Measurements from ENCODE around the gene HIVEP3. TPM values are rescaled to one million over a fixed set of nuclear protein-coding genes. Genes with fewer than 3 reads are reported as not detected.

Gene HIVEP3
- total RNA-seq, 1 experiment from 2014 or later: not detected

- in situ Hi-C loops (cut with HindIII; ENCODE audit: low sequenced_read_pairs): no loop called here
- DNase-seq (ENCODE audit: low spot score): no peak
Observed at GRCh38 chr1:41656068-41656467, 262.7 kb downstream of the HIVEP3 start.

- no peak for DNase-seq (ENCODE audit: low spot score)
Observed at GRCh38 chr1:41655632-41656031, 263.1 kb downstream of the HIVEP3 start.

GRCh38 chr1:41653574-41653973 lies 265.1 kb downstream of the HIVEP3 start:
- DNase-seq (ENCODE audit: low spot score): no peak
- in situ Hi-C loops (cut with HindIII; ENCODE audit: low sequenced_read_pairs): no loop called here

More at GRCh38 chr1:41655632-41656031, 263.1 kb downstream of the HIVEP3 start:
- in situ Hi-C loops (cut with HindIII; ENCODE audit: low sequenced_read_pairs): no loop called here

GRCh38 chr1:41652384-41653265 lies 266.1 kb downstream of the HIVEP3 start:
- in situ Hi-C loops (cut with HindIII; ENCODE audit: low sequenced_read_pairs): no loop called here
- no peak for DNase-seq (ENCODE audit: low spot score)

- in situ Hi-C loops (cut with HindIII; ENCODE audit: low sequenced_read_pairs): no loop called here
Observed at GRCh38 chr1:41650028-41650880, 268.5 kb downstream of the HIVEP3 start.

GRCh38 chr1:41649396-41650027 lies 269.2 kb downstream of the HIVEP3 start:
- no peak for DNase-seq (ENCODE audit: low spot score)

More at GRCh38 chr1:41650028-41650880, 268.5 kb downstream of the HIVEP3 start:
- no peak for DNase-seq (ENCODE audit: low spot score)

GRCh38 chr1:41648844-41649243 lies 269.9 kb downstream of the HIVEP3 start:
- in situ Hi-C loops (cut with HindIII; ENCODE audit: low sequenced_read_pairs): no loop called here
- DNase-seq (ENCODE audit: low spot score): no peak

More at GRCh38 chr1:41649396-41650027, 269.2 kb downstream of the HIVEP3 start:
- in situ Hi-C loops (cut with HindIII; ENCODE audit: low sequenced_read_pairs): no loop called here

GRCh38 chr1:41648230-41648629 lies 270.5 kb downstream of the HIVEP3 start:
- DNase-seq (ENCODE audit: low spot score): no peak
- in situ Hi-C loops (cut with HindIII; ENCODE audit: low sequenced_read_pairs): no loop called here

GRCh38 chr1:41647221-41648135 lies 271.2 kb downstream of the HIVEP3 start:
- in situ Hi-C loops (cut with HindIII; ENCODE audit: low sequenced_read_pairs): no loop called here

GRCh38 chr1:41646186-41646585 lies 272.5 kb downstream of the HIVEP3 start:
- in situ Hi-C loops (cut with HindIII; ENCODE audit: low sequenced_read_pairs): no loop called here

More at GRCh38 chr1:41647221-41648135, 271.2 kb downstream of the HIVEP3 start:
- no peak for DNase-seq (ENCODE audit: low spot score)

GRCh38 chr1:41645062-41645461 lies 273.7 kb downstream of the HIVEP3 start:
- DNase-seq (ENCODE audit: low spot score): no peak
- in situ Hi-C loops (cut with HindIII; ENCODE audit: low sequenced_read_pairs): no loop called here

More at GRCh38 chr1:41646186-41646585, 272.5 kb downstream of the HIVEP3 start:
- no peak for DNase-seq (ENCODE audit: low spot score)

- in situ Hi-C loops (cut with HindIII; ENCODE audit: low sequenced_read_pairs): no loop called here
- DNase-seq (ENCODE audit: low spot score): no peak
Observed at GRCh38 chr1:41642922-41643821, 275.6 kb downstream of the HIVEP3 start.

- in situ Hi-C loops (cut with HindIII; ENCODE audit: low sequenced_read_pairs): no loop called here
- DNase-seq (ENCODE audit: low spot score): no peak
Observed at GRCh38 chr1:41641941-41642527, 276.7 kb downstream of the HIVEP3 start.

GRCh38 chr1:41641475-41641814 lies 277.3 kb downstream of the HIVEP3 start:
- in situ Hi-C loops (cut with HindIII; ENCODE audit: low sequenced_read_pairs): no loop called here
- no peak for DNase-seq (ENCODE audit: low spot score)

- DNase-seq (ENCODE audit: low spot score): no peak
- in situ Hi-C loops (cut with HindIII; ENCODE audit: low sequenced_read_pairs): no loop called here
Observed at GRCh38 chr1:41640756-41641474, 277.8 kb downstream of the HIVEP3 start.

GRCh38 chr1:41640141-41640751 lies 278.5 kb downstream of the HIVEP3 start:
- in situ Hi-C loops (cut with HindIII; ENCODE audit: low sequenced_read_pairs): no loop called here
- DNase-seq (ENCODE audit: low spot score): no peak
